Epithelial cell of esophagus (primary cell): Measurements from ENCODE around the gene MCM7.

Source experiments
- DNase-seq: peaks from one replicate; pipeline ENCODE4 v3.0.0; 2010; ENCODE audit warnings: low read depth
- H3K4me3 ChIP-seq: 2 replicates; pipeline ENCODE4 v1.5.1; 2011; ENCODE audit warnings: mild to moderate bottlenecking, low read length, control low read depth
- CTCF ChIP-seq: IDR thresholded peaks from 2 replicates; pipeline ENCODE4 v1.5.1; 2011; ENCODE audit warnings: low read depth, mild to moderate bottlenecking, low read length, control low read depth, inconsistent platforms; ENCODE audit not compliant: insufficient read depth; ENCODE audit errors: missing control alignments

Gene MCM7

GRCh38 chr7:100053215-100053614, 48.0 kb downstream of the MCM7 start:
- DNase-seq, result peak; percentile 92
- peak; percentile 44 for TF ChIP-seq CTCF
- no peak overlapping the region for H3K4me3 ChIP-seq

GRCh38 chr7:100051611-100052010, 49.6 kb downstream of the MCM7 start:
- H3K4me3 ChIP-seq, result no peak overlapping the region
- DNase-seq, result no peak
- TF ChIP-seq CTCF, result no peak

- peak; percentile 85 for DNase-seq
- TF ChIP-seq CTCF, result peak; percentile 26
- peak within 1 kb of the TSS; percentile 94 for H3K4me3 ChIP-seq
Observed at GRCh38 chr7:100049441-100050291, 51.5 kb downstream of the MCM7 start, which contains the start of gene ZSCAN21. TSS of gene ZSCAN21 (plus strand) at chr7:100049774. CDS start at chr7:100057007, 7,233 bp downstream.

GRCh38 chr7:100048680-100049079, 52.5 kb downstream of the MCM7 start:
- H3K4me3 ChIP-seq, result no peak overlapping the region
- TF ChIP-seq CTCF, result no peak
- DNase-seq, result peak; percentile 30

- peak; percentile 62 for TF ChIP-seq CTCF
- H3K4me3 ChIP-seq, result no peak overlapping the region
- peak; percentile 69 for DNase-seq
Observed at GRCh38 chr7:100044718-100045117, 56.5 kb downstream of the MCM7 start.
